NT2/D1 (cell line): ENCODE results near the gene BCL2L15.

Experiments used
- SUZ12 ChIP-seq: IDR thresholded peaks from 2 replicates; pipeline ENCODE4 v1.6.1; 2011; ENCODE audit not compliant: insufficient read length, insufficient read depth; ENCODE audit errors: extremely low read depth
- YY1 ChIP-seq: IDR thresholded peaks from 2 replicates; pipeline ENCODE4 v1.6.1; 2011; ENCODE audit not compliant: insufficient read length, insufficient read depth
- ZNF274 ChIP-seq: IDR thresholded peaks from 2 replicates; pipeline ENCODE4 v1.6.1; 2011; ENCODE audit warnings: mild to moderate bottlenecking, low read depth, low read length

- TF ChIP-seq SUZ12 (no peak), YY1 (no peak), ZNF274 (no peak)
Measured at GRCh38 chr1:113858418-113858817, 29.0 kb downstream of the BCL2L15 start.
